ENCODE results near the gene LCMT1.
"Not testable (repeated sequence)": the region's sequence is repeated elsewhere in the genome, so short reads cannot be mapped to it uniquely, and the experiment has no call there.

LCMT1 gene

GRCh38 chr16:25181236-25181635 is 69.7 kb downstream of the LCMT1 start:
- in situ Hi-C loops (cut with MboI; ENCODE audit: low sequenced_read_pairs) = not testable (repeated sequence)

GRCh38 chr16:25184771-25185170 is 73.2 kb downstream of the LCMT1 start:
- in situ Hi-C loops (cut with MboI; ENCODE audit: low sequenced_read_pairs) = no loop called here

- in situ Hi-C loops (cut with MboI; ENCODE audit: low sequenced_read_pairs) = no loop called here
Measured at GRCh38 chr16:25187491-25187795, 75.9 kb downstream of the LCMT1 start.

- in situ Hi-C loops (cut with MboI; ENCODE audit: low sequenced_read_pairs) = no loop called here
Measured at GRCh38 chr16:25189305-25189704, 77.8 kb downstream of the LCMT1 start.

- in situ Hi-C loops (cut with MboI; ENCODE audit: low sequenced_read_pairs) = no loop called here
Measured at GRCh38 chr16:25192096-25192495, 80.6 kb downstream of the LCMT1 start.

- in situ Hi-C loops (cut with MboI; ENCODE audit: low sequenced_read_pairs) = no loop called here
Measured at GRCh38 chr16:25194273-25194878, 82.8 kb downstream of the LCMT1 start.

GRCh38 chr16:25198021-25198420 is 86.5 kb downstream of the LCMT1 start:
- in situ Hi-C loops (cut with MboI; ENCODE audit: low sequenced_read_pairs) = no loop called here

GRCh38 chr16:25199457-25199856 is 87.9 kb downstream of the LCMT1 start:
- in situ Hi-C loops (cut with MboI; ENCODE audit: low sequenced_read_pairs) = no loop called here

- in situ Hi-C loops (cut with MboI; ENCODE audit: low sequenced_read_pairs) = no loop called here
Measured at GRCh38 chr16:25210758-25211157, 99.2 kb downstream of the LCMT1 start.

- in situ Hi-C loops (cut with MboI; ENCODE audit: low sequenced_read_pairs) = no loop called here
Measured at GRCh38 chr16:25212636-25213035, 101.1 kb downstream of the LCMT1 start.

- in situ Hi-C loops (cut with MboI; ENCODE audit: low sequenced_read_pairs) = no loop called here
Measured at GRCh38 chr16:25213709-25214397, 102.3 kb downstream of the LCMT1 start.

- in situ Hi-C loops (cut with MboI; ENCODE audit: low sequenced_read_pairs) = no loop called here
Measured at GRCh38 chr16:25217112-25217511, 105.6 kb downstream of the LCMT1 start.

- in situ Hi-C loops (cut with MboI; ENCODE audit: low sequenced_read_pairs) = no loop called here
Measured at GRCh38 chr16:25217921-25218320, 106.4 kb downstream of the LCMT1 start.

- in situ Hi-C loops (cut with MboI; ENCODE audit: low sequenced_read_pairs) = no loop called here
Measured at GRCh38 chr16:25219070-25219737, 107.7 kb downstream of the LCMT1 start.

- in situ Hi-C loops (cut with MboI; ENCODE audit: low sequenced_read_pairs) = no loop called here
Measured at GRCh38 chr16:25222959-25223358, 111.4 kb downstream of the LCMT1 start.

- in situ Hi-C loops (cut with MboI; ENCODE audit: low sequenced_read_pairs) = no loop called here
Measured at GRCh38 chr16:25223964-25224363, 112.4 kb downstream of the LCMT1 start.

- in situ Hi-C loops (cut with MboI; ENCODE audit: low sequenced_read_pairs) = no loop called here
Measured at GRCh38 chr16:25224731-25225319, 113.3 kb downstream of the LCMT1 start.

Data from hTERT RPE-1 (cell line).